ENCODE measurements around the gene TIMP4.

DNA sequence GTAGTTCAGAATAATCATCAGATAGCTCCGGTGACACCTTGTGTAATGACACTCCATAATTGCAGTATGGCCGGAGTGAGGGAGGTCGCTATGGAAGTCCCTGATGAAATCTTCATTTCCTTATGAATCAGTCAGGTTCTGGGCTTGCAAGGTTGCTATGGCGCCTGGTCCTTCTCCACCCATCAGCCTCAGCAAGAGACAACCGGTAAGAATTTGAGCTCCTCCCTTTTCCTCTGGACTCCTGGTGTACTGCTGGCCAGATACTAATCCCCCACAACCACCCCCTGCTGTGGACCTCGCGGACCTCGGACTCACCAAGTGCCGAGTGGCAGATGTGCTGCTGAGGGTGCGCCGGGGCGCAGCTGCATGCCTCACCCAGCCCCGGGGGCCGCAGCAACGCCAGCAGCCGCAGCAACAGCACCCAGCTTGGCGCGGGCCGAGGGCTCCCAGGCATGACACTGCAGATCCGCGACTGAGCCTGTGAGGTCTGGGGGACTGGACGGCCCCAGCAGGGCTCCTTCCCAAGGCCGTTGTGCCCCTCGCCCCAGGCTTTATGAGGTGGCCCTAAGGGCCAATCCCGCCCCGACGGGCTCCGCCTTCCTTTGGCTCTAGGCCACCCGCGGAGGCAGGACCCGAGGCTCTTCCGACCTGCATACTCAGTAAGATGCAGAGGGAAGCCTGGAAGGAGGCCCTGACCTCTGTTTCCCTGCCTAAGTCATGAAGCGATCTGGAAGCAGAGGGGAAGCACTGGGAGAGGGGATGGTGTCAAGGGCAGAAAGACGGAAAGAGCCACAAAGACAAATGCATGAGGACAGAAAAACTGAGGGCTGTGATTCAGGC lies at the start of gene TIMP4:
- TF ChIP-seq, protein P1, sequence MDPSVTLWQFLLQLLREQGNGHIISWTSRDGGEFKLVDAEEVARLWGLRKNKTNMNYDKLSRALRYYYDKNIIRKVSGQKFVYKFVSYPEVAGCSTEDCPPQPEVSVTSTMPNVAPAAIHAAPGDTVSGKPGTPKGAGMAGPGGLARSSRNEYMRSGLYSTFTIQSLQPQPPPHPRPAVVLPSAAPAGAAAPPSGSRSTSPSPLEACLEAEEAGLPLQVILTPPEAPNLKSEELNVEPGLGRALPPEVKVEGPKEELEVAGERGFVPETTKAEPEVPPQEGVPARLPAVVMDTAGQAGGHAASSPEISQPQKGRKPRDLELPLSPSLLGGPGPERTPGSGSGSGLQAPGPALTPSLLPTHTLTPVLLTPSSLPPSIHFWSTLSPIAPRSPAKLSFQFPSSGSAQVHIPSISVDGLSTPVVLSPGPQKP (IDR thresholded peaks at IDR 0.05; ENCODE audit: borderline replicate concordance, low read depth, low read length) = no peak
- TF ChIP-seq SMC3 (IDR thresholded peaks at IDR 0.05; ENCODE audit: low read depth, low read length) = no peak
- TF ChIP-seq, protein P2, sequence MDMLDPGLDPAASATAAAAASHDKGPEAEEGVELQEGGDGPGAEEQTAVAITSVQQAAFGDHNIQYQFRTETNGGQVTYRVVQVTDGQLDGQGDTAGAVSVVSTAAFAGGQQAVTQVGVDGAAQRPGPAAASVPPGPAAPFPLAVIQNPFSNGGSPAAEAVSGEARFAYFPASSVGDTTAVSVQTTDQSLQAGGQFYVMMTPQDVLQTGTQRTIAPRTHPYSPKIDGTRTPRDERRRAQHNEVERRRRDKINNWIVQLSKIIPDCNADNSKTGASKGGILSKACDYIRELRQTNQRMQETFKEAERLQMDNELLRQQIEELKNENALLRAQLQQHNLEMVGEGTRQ (IDR thresholded peaks at IDR 0.05; ENCODE audit: low read depth, low read length) = no peak
- TF ChIP-seq, protein P3, sequence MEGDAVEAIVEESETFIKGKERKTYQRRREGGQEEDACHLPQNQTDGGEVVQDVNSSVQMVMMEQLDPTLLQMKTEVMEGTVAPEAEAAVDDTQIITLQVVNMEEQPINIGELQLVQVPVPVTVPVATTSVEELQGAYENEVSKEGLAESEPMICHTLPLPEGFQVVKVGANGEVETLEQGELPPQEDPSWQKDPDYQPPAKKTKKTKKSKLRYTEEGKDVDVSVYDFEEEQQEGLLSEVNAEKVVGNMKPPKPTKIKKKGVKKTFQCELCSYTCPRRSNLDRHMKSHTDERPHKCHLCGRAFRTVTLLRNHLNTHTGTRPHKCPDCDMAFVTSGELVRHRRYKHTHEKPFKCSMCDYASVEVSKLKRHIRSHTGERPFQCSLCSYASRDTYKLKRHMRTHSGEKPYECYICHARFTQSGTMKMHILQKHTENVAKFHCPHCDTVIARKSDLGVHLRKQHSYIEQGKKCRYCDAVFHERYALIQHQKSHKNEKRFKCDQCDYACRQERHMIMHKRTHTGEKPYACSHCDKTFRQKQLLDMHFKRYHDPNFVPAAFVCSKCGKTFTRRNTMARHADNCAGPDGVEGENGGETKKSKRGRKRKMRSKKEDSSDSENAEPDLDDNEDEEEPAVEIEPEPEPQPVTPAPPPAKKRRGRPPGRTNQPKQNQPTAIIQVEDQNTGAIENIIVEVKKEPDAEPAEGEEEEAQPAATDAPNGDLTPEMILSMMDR (conservative IDR thresholded peaks at IDR 0.05; ENCODE audit: low read depth, low read length) = no peak
- TF ChIP-seq CEBPB (IDR thresholded peaks at IDR 0.05; ENCODE audit: low read depth, low read length) = no peak
